NCI-H1436 treated with DMSO at 0.1 percent for 48 hours (cell line): ENCODE data around the gene PTX4.

Experiments
- DNase-seq: peaks from one replicate; lab custom pipeline; 2025; lab: John Stamatoyannopoulos, UW

PTX4 gene

GRCh38 chr16:1459967-1460366, 28.8 kb downstream of the PTX4 start:
- no peak for DNase-seq

- DNase-seq = no peak
These were observed 29.8 kb downstream of the PTX4 start for GRCh38 chr16:1458977-1459341.

GRCh38 chr16:1458336-1458976, 30.3 kb downstream of the PTX4 start:
- DNase-seq = no peak

GRCh38 chr16:1457489-1458245, 31.1 kb downstream of the PTX4 start:
- no peak for DNase-seq

- DNase-seq = no peak
These were observed 31.8 kb downstream of the PTX4 start for GRCh38 chr16:1456951-1457350.

GRCh38 chr16:1455190-1456171, 33.3 kb downstream of the PTX4 start:
- DNase-seq = no peak

- no peak for DNase-seq
These were observed 34.2 kb downstream of the PTX4 start for GRCh38 chr16:1454561-1454960.

- no peak for DNase-seq
These were observed 35.4 kb downstream of the PTX4 start for GRCh38 chr16:1453316-1453715.

GRCh38 chr16:1452530-1452929, 36.2 kb downstream of the PTX4 start:
- no peak for DNase-seq

GRCh38 chr16:1451702-1452392, 36.9 kb downstream of the PTX4 start:
- no peak for DNase-seq

GRCh38 chr16:1450841-1451240, 37.9 kb downstream of the PTX4 start:
- DNase-seq = no peak

- no peak for DNase-seq
These were observed 38.5 kb downstream of the PTX4 start for GRCh38 chr16:1450218-1450617.

GRCh38 chr16:1449201-1449788, 39.4 kb downstream of the PTX4 start:
- DNase-seq = no peak

GRCh38 chr16:1448536-1449116, 40.1 kb downstream of the PTX4 start:
- DNase-seq = no peak

- DNase-seq = no peak
These were observed 40.8 kb downstream of the PTX4 start for GRCh38 chr16:1447965-1448364.

GRCh38 chr16:1446296-1447080, 42.3 kb downstream of the PTX4 start:
- no peak for DNase-seq

GRCh38 chr16:1445518-1446203, 43.1 kb downstream of the PTX4 start:
- no peak for DNase-seq

- no peak for DNase-seq
These were observed 43.8 kb downstream of the PTX4 start for GRCh38 chr16:1444730-1445517.
